DND-41 (cell line): ENCODE measurements around the gene SYDE2.

Experiments used
- CTCF ChIP-seq: IDR thresholded peaks from 2 replicates; pipeline ENCODE4 v1.5.1; 2012; ENCODE audit warnings: borderline replicate concordance, low read length, moderate library complexity, mild to moderate bottlenecking; ENCODE audit not compliant: poor library complexity, severe bottlenecking; ENCODE audit errors: extremely low read depth
- EZH2 ChIP-seq: IDR thresholded peaks from 3 replicates; pipeline ENCODE4 v1.6.1; 2012; ENCODE audit warnings: borderline replicate concordance, low read depth, mild to moderate bottlenecking, moderate library complexity, low read length, inconsistent platforms; ENCODE audit not compliant: severe bottlenecking

GRCh38 chr1:85125891-85126290 is 74.9 kb downstream of the SYDE2 start:
- TF ChIP-seq CTCF (no peak), EZH2 (no peak)
